ACHN (cell line): ENCODE data around the gene AVPR1A.
"Not testable (repeated sequence)": the region's sequence is repeated elsewhere in the genome, so short reads cannot be mapped to it uniquely, and the experiment has no call there.

ENCODE experiments used
- DNase-seq: peaks from one replicate; pipeline ENCODE4 v3.0.0-alpha.2; 2015
- in situ Hi-C: cut with HindIII; loops from 2 replicates; pipeline ENCODE4 v1.10.0; 2017; ENCODE audit warnings: low sequenced_read_pairs, low pct_ligation_motif_present, low pct_unique_long_range_greater_than_20kb

Gene AVPR1A

DNA sequence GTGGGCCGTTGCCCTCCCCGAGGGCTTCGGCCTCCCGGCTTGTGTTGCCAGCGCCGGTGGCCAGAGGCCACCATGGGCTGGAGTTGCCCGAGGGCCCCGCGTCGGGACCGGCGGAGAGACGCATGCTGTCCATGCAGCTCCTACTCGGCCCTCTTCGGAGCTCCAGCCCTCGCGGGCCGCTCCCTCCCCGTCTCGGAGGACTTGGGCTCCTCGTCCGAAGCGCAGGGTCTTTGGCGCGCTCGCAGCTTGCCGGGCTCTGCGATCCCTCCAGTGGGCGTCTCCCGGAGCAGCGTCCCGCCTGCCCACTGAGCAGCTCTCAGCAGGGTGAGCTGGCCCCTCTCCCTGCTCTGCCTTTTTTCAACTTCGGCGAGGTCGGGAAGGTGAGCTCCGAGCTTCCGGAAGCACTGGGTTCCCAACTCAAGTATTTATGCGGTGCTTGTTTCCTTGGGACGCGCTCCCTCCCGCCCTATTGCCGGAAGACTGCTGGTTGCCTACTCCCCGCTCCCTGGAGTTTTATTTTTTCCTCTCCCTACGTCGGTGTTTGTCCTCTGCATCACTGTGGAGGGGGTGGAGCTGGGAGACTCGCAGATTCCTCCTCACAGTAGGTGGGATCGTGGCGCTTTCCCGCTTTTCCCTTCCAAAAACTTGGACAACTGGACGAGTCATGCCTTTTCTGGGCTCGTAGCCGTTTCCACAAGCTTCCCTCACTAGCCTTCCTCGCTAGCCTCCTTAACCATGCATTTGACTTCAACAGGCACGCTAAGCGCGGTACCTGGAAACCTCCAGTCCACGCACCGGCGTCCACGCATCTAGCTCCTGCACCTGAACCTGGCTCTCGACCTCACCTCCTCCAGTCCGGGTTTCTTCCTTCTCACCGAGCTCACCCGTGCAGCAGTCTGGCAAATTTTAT lies at the start of gene AVPR1A:
TSS of gene AVPR1A (minus strand) at position 489 of the 910 bp plus-strand sequence. CDS start at position 124, 365 bp downstream.
- DNase-seq: peak; percentile 6
- in situ Hi-C loops: no loop called here

DNA sequence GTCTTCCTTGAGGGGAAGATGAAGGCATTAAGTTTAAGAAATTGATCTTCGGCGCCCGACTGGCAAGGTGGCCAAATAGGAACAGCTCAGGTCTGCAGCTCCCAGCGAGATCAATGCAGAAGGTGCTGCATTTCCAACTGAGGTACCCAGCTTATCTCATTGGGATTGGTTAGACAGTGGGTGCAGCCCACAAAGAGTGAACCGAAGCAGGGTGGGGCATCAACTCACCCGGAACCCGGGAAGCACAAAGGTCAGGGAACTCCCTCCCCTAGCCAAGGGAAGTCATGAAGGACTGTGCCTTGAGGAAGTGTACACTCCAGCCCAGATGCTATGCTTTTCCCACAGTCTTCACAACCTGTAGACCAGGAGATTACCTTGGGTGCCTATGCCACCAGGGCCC lies 45.2 kb upstream of the AVPR1A start:
- no peak for DNase-seq
- in situ Hi-C loops: no loop called here

DNA sequence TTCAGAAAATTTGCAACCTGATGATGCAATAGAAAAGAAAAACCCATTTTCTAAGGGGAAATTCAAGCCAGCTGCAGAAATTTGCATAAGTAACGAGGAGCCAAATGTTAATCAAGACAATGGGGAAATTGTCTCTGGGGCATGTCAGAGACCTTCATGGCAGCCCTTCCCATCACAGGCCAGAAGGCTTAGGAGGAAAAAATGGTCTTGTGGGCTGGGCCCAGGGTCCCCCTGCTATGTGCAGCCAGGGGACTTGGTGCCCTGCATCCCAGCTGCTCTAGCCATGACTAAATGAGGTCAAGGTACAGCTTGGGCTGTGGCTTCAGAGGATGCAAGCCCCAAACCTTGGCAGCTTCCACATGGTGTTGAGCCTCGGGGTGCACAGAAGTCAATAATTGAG lies 28.2 kb upstream of the AVPR1A start:
- DNase-seq: no peak
- in situ Hi-C loops: no loop called here

DNA sequence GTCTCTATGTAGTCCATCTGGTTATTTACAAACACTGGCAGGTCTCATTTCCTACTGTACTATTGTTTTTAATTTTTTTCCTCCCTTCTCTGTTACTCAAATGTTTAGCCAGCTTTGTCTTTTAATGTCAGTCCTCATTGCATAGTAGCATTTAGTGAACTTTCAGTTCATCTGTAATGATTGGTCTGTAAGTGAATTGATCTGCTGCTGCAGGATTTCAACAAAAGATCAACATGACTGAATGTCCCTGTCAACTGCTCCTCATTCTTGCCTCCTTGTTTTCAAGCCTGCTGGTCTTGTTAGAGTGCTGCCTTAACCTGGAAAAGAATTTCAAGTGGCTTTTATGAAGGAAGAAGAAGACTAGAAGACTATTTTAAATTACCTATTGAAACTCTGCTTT lies 19.3 kb upstream of the AVPR1A start:
- no peak for DNase-seq
- in situ Hi-C loops: no loop called here

DNA sequence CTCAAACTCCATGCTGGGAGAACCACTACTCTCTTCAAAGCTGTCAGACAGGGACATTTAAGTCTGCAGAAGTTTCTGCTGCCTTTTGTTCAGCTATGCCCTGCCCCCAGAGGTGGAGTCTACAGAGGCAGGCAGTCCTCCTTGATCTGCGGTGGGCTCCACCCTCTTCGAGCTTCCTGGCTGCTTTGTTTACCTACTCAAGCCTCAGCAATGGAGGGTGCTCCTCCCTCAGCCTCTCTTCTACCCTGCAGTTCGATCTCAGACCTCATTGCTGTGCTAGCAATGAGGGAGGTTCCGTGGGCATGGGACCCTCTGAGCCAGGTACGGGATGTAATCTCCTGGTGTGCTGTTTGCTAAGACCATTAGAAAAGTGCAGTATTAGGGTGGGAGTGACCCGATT lies 16.7 kb upstream of the AVPR1A start:
- DNase-seq, in situ Hi-C loops: not testable (repeated sequence)

DNA sequence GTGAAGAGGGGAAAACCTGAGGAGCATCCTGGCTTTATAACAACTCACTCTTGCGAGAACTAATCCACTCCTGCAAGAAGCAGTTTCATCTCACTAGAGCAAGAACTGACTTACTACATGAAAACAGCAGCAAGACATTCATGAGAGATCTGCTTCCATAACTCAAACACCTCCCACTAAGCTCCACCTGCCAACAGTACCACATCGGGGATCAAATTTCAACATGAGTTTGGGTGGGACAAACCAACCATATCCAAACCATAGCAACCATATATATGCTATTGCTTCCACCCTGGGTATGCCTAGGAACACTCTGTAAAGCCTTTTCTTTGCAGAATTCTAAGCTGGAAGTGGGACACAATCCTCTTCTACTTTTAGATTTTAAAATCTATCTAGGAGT lies 13.9 kb upstream of the AVPR1A start:
- no peak for DNase-seq
- in situ Hi-C loops: no loop called here

DNA sequence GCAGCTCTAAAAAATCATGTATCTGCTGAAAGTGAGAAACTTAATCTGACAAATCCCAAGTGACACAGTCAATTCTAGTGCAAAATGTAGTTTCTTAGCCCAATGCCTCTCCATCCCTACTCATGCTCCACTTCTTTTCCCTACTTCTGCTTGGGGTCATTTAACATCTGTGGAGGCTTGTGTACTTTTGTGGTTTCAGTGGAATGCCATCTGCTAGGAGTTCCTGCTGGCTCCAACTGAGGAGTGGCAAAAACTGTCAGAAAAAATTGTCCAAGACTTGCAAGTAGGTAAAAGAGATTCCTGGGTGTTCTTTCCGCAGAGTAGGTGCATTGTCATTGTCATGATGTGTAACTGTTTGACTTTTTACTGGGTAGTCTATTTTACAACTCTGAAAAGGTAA lies 12.5 kb upstream of the AVPR1A start:
- DNase-seq: no peak
- in situ Hi-C loops: no loop called here

DNA sequence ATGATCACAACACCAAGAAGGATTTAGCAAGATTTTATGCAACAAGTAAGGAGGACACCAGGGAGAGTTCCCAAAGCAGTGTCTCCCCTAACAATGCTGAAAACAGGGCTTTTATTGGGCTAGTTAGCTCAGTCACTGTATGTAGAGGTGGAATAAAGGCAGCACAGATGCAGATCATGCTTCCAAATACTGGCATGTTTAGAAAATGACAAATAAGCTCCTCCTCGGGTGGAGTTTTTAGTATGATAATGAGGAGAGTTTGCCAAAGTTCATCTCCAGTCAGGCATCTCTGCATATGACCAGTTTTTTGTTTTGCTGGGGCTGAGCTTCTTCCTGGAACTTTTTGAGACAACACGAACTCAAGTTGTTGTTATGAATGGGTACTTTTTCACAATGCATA lies 4.4 kb upstream of the AVPR1A start:
- in situ Hi-C loops: no loop called here

DNA sequence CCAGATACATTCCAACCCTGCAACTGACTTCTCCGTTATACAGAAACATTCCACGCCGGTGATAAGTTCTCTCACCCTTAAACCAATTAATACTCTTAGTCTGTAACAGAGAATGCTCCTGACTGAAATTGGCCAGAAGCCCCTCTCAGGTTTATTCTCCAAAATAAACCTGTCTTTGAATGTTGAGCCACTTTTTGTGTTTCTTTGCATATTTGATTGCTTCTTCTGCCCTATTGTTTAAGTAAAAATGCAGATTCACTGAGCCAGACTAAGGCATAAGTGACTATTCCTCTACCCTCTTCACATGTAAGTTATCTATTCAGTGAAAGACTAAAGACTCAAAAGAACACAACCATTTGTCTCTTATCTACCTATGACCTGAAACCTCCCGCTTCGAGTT lies 3.6 kb upstream of the AVPR1A start:
- no peak for DNase-seq
- in situ Hi-C loops: no loop called here

More for the DNA sequence above, 4.4 kb upstream of the AVPR1A start:
- DNase-seq: no peak

DNA sequence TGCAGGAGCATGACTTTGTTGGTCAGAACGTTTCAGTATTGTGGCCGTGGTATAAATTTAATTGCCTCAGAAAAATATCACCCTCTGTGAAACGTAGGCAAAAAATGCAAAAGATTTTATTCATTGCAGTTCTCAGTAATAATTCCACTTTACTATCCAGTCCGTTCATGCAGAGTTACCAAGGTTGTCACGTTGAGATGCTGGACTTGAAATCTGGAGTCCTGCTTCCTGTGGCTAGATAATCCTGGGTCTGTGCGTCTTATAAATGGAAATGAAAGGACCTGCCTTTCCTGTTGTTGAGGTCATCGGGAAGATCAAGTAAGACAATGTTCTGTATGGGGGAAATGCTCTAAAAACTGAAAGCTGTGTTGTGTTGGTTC lies 1.3 kb upstream of the AVPR1A start:
- DNase-seq: no peak
- in situ Hi-C loops: no loop called here

DNA sequence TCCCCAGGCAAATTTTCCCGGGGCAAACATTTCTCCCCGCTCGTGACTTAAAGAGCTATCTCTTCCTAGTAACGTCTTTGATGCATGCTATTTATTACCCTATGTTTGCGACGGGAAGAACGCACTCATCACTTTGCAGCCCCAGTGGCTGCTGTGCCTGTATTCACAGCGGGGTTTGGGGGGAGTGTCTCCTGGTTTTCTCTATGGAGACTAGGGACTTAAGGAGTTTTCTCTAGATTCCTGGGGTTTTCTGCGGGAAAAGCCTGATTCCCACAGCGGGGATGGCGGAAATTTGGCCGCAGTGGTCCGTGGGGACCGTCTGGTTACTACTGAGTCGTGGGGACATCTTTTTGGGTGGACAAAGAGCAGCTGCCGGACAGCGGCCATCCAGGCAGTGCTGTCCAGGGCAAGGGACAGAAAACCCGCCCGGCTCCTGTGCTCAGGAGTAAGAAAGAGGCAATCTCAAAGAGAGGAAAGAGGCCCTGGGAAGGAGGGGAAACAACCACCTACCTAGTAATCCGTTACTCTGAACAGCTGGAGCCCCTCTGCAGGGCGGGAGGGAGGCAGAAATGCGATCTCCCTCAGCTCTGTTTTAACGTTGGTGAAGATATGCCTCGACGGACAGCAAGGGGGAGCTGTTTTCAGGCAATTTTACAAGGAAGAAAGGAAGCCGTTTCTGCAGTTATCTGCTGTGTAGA lies 771 bp upstream of the AVPR1A start:
- DNase-seq: peak; percentile 74
- in situ Hi-C loops: no loop called here

DNA sequence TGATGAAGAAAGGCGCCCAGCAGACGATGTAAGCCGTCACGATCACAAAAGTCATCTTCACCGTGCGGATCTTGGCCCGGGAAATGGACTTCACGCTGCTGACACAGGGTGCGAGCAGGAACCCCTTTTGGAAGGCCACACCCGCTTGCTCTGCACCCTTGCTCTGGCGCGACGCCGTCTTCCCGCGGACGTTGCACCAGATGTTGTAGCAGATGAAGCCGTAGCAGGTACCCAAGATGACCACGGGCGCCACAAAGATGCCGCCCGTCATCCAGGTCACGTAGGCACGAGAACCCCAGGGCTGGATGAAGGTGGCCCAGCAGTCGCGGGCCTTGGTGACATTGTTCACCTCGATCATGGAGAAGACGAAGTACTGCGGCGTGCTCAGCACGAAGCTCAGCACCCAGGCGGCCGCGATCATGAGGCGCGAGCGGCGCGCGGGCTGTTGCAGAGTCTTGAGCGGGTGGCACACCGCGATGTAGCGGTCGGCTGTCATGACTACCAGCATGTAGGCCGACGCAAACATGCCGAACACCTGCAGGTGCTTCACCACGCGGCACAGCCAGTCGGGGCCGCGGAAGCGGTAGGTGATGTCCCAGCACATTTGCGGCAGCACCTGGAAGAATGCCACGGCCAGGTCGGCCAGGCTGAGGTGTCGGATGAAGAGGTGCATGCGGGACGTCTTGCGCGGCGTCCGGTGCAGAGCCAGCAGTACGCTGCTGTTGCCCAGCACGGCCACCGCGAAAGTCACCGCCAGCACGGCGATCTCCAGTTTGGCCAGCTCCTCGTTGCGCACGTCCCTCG lies 890 bp downstream of the AVPR1A start:
- in situ Hi-C loops: no loop called here
- no peak for DNase-seq

DNA sequence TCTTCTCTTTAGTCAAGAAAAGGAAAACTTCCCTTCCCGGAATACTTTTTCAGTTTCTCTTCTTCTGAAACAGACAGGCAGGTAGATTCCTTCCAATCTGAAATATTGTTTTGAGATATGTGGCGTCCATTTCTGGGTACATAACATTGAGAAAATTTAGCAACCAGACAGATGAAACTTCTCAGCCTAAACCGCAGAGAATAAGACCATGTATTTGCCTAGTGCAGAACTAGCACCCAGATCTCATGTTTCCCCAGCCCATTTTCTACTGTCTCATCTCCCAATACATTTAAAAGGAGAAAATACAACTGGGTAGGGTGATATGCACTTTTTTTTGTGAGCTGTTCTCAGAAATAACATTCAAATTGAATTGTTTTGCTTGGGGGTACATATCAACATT lies 6.4 kb downstream of the AVPR1A start:
- no peak for DNase-seq
- in situ Hi-C loops: no loop called here

DNA sequence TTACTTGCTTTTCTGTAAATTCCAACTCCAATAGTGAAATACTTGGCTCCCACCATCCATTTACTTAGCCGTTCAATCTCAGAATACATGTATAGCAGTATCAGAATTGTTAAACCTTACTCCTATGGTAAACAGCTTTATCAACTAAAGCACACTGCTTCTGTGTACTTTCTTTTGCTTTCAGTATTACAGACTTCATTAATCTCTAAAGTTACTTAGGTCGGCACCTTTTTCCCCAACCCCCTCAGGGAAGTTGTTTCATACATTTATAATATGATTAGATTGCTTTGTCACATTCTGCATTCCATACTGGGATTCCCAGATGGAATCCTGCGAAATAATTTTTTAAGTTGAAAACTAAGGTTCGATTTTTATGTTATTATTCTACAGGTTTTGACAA lies 12.5 kb downstream of the AVPR1A start:
- DNase-seq: no peak
- in situ Hi-C loops: no loop called here

DNA sequence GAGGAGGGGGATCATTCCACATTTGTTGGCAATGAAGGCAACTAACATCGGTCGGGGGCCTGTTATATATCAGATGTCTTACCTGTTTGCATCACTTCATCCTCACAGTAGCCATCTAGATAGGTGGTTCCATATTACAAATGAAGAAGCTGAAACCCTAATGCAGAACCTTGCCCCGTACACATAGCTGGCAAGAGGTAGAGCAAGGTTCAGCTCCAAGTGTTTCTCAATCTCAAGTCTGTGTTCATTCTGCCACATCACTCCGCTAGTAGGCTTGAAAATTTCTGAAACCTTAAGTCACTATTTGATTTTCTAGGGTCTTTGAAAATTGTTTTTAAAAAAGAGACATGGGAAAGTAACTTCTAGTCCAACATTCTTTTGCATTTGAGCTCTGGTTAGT lies 17.0 kb downstream of the AVPR1A start:
- DNase-seq: no peak
- in situ Hi-C loops: no loop called here

DNA sequence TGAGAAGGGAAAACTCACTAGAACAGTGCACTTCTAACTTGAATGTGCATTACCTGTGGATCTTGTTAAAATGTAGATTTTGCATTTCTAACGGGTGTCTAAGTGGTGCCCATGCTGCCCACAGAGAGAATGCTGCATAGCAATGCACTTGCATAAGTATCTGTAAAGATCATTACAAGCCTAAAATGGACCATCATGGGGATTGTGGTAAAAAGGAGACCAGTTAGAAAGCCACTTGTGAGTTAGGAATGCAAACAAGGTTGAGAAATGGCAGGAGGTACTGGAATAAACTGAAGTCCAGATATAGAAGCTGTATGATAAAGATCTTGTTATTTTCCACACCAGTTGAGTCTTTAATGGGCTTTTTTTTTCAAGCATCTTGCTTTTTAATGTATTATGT lies 18.8 kb downstream of the AVPR1A start:
- in situ Hi-C loops: no loop called here
- no peak for DNase-seq

DNA sequence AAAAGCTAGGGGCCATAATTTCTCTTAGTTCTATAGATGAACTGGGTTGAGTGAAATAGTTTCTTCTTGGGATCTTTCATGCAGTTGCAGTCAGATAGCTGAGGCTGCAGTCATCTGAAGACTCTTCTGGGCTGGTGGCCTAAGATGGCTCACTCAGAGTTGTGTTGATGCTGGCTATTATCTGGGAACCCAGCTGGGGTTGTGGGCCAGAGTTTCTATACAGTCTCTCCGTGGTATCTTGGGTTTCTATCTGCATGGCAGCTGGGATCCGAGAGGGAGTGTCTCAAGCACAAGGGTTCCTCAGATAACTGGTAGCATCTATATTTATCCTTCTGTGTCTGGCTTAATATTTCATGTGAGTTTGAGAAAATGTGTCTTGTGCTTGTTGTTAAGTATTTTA lies 21.1 kb downstream of the AVPR1A start:
- in situ Hi-C loops: no loop called here
- no peak for DNase-seq

DNA sequence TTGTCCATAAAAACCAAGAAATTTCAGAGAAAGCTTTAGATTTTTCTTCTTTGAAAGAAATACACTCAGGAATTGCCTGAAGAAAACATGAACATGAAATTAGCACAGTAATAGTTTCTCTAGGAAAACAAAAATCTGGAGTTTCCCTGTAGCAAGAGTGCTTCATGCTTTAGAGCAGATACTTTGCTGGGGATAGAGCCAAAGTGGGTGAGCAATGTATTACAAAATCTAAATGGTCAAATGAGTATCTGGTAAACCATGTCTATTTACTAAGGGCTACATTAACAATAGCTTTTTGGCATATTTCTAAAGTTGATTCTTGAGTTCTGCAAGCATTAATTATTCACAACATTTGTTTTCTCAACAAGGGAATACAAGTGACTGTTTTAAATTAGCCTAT lies 26.2 kb downstream of the AVPR1A start:
- in situ Hi-C loops: no loop called here
- no peak for DNase-seq

DNA sequence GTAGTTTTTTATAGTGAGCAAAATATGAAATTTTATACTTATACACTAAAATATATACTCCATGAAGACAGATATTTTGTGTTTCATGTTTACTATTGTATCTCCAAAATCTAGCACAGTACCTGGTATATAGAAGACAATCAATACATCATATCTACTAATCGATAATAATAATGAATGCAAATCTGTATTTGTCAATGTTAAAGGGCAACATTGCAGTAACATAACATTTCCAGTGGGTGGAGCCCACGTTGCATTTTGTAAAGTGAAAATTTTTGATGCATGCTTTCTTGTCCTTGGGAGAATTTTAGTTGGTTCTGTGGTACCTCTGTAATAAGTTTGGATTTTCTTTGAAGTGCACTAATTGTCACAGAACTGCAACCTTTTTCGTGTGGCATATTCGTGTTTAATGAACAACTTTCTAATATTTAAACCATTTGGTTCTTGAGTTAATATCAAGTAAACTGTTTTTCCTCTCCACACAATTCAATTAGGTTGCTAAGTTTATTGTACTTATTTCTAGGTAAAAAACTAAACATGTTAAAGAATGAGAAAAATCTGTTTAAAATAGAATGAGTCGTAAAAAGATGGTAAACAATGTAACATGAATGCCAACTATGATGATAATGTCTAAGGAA lies 47.4 kb downstream of the AVPR1A start:
- peak; percentile 48 for DNase-seq
- in situ Hi-C loops: no loop called here
